Stimulated activated CD4-positive, alpha-beta T cell treated with anti-CD3 and anti-CD28 coated beads, Interleukin-12 subunit alpha, Interleukin-12 subunit beta, amount 100 ng/mL, for 24 hours (primary cell): ENCODE results near the gene RREB1.
"Not testable (repeated sequence)": the region's sequence is repeated elsewhere in the genome, so short reads cannot be mapped to it uniquely, and the experiment has no call there.

Experiments used
- DNase-seq, 2 experiments: peaks; one replicate each; pipeline ENCODE4 v3.0.0-alpha.2; 2020; ENCODE audit warnings: low read depth in 2 of 2

The RREB1 gene

DNA sequence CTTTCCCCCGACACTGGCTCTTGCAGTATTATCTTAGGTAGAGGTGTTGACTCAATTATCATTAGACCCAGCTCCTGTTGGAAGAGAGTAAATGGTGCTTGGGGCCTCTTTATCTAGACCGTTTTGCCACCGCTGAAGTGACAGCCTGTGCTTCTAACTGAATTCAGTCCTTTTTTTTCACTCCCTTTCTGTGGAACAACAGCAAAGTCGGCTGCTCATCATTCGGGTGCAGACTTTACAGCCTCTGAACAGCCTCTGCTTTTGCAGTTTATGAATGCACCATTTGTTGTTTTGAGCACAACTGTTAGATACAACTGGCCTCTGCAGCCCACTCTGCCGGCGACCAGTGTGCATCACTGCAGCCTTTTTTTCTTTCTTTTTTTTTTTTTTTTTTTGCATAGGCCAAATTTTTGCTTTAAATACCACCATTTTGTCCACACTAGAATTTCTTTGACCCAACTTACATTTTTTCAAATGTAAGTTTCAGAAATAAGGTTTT, 35.8 kb downstream of the RREB1 start:
- no peak for DNase-seq

DNA sequence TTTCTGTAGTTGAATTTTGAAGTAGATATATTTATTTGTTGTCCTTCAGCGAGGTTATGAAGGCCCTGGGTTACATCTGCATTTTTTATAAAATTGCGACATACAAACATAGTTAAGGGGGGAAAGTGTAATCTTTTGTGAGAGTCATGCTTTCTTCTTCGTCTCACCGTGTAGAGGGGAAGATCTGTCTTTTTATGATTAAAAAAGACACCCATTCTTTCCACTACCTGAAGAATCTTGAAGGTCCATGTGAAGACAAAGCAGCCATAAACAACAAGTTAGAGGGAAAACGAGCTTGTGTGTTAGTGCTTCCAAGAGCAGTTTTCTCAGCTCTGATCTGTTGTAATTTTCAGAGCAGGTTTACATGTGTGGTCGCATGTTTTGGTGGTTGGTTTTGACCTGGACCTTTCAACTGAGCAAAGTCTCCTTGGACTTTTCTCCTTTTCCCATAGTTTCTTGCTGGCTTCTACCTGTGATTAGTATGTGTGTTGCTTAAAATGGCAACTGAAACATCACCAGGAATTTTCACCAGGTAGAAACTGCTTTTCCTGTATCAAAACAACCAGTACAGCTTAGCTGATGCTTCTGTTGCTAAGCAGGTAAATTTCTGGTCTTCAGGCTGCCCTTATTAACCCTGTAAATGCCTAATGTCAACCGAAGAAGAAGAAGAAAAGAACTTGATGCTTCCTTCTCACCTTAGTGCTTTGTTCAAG, 37.3 kb downstream of the RREB1 start:
- no peak for DNase-seq

DNA sequence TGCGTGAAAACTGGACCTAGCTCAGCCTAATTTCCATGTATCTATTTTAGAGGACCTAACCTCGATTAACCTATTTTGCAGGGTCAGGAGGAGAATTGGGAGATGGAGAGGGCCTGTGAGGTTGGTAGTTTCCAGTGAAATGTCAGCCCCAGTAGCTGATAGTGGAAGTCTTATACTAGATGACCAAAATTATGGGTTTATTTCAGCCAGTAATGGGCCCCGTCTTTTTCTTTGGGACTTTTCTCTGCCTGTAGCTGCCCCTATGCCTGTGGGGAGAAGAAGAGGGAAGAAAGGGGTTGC, 37.8 kb downstream of the RREB1 start:
- no peak for DNase-seq

DNA sequence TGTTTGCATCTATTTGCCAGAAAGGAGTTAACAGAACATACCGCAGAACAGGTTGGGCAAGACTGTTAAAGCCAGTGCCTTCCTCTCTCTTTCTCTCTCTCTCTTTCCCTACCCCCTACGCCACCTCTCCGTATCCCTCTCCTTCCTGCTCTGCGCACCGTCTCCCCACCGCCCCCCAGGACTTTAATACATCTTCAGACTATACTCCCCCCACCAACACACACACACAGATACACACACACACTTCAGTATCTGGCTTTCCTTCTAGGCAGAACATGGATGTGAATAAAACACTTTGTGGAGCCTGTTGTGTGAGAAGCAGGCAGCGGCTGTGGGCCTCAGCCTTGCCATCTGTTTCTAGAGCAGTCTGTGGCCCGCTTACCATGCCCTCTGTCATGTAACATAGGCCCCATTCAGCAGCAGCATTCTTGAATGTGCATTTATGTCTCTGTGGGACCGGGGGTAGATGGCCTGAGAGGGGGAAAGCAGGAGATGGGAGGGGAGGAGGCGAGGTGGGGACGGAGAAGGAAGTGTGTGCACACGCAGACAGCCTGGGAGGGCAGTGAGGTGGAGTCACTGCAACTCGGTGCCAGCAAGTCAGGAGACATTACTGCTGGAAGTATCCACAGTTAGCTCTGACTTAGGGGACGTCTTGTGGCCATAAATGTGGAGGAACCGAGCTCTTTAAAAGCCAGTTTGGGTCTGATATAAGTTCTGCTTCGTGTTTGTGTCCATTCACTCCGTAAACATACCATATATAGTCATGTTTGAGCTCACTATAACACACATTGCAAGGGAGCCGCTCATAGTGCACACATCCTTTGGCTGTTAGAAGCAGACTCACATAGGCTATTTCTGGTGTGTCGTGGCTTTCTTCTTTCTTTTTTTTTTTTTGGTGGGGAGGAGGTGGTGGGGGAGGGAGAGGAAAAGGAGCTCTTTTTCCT, 38.4 kb downstream of the RREB1 start:
- no peak for DNase-seq

DNA sequence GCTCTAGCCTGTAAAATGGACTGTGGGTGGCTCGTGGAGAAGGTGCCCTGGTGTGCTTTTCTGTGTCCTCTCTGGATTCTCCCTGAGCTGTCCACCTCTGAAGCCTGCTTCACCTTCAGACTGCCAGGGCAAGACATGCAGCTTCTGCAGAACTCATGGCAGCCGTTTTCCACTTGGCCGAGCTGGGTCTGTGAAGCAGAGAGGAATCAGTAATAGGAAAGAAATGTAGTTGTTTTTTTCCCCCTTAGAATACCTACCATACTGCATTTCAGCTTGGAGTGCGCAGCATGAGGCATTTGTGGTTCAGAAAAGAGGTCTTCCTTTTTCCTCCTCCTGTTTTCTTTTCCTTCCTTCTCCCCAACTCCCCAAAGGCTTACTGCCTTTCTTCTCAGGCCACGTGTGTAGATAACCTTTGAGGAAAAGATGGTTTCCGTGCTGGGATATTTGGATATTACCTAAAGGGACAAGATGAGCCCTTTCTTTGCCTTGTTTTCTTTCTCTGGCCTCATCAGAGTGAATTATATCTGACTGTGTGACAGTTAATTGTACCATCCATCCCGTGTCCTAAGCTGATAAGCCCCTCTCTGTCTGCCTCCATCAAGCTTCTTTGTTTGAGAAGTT, 39.4 kb downstream of the RREB1 start:
- no peak for DNase-seq

DNA sequence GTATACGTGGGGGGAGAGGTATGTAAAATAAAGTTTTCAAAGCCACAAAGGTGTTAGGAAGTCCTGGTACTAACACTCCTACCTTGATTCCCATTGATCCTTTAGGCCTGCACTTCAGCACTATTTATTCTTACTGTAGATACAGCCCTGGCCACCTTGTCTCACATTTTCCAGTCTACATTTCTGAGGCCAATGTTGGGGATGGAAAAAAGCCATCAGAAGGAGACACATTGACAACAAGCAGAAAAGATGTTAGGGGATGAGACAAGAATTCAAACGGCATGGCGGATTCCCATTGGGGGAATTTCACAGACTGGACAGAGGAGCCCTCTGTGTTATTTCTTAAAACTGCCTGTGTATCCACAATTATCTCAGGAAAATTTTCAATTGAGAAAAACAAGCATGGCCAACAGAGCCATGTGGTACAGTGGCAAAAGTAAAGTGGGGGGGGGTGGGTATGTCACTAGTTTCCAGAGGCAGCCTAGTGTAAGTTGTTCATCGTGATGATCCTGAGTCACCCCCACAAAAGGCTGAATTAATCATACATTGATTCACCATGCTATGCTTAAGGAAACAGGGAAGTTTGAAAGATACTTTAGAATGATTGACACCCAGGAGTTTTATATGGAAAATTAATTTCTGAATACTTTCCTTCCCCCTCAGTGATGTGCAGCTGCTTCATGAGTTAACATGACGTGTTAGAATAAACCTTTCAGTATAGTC, 40.5 kb downstream of the RREB1 start:
- DNase-seq: no peak

DNA sequence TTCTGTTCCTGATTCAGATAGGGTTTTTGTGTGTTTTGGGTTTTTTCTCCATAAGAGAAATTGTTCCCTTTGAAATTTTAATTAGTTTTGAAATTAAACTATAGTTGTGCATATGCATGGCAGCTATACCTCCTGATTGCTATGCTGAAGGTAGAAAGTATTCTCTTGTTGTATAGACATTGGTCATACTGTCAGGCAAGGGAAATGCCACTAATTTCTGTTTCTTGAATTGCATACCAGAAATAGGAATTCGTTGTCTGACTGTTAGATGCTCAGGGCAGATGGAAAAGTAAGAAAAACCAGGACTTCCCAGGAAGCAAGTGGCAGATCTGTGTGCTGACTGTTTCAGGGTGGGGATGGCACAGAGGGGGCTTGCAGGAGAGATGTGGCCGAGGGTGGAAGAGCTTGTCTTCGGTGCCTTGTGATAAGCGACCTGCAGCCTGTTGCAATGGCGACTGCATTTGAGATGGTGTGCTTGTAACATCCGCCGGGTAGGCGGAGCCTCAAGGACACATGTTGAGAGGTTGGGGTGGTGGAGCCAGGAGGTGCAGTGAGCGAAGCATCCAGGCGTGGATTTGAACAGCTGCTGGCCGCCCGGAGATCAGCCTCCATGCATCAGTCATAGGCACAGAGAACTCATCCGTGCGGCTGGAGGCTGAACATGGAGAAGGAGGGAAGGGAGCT, 42.8 kb downstream of the RREB1 start:
- DNase-seq: no peak

DNA sequence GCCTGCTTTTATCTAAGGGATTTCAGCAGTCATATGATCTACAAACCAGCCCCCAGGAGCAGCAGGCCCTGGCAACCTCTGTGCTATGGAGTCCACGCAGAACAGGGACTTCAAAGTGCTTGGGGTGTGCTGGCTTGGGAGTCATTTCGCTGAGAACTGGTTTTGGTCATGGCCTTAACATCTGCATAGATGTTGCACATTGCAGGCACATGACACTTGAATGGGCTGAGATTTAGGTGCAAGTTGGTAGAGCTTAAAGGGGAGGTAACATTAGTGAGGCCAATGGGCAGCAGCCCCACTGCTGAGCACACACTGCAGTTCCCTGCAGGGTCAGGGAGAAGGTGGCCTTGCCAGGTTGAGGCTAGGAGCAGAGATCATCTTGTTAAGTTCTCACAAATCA, 43.6 kb downstream of the RREB1 start:
- no peak for DNase-seq

DNA sequence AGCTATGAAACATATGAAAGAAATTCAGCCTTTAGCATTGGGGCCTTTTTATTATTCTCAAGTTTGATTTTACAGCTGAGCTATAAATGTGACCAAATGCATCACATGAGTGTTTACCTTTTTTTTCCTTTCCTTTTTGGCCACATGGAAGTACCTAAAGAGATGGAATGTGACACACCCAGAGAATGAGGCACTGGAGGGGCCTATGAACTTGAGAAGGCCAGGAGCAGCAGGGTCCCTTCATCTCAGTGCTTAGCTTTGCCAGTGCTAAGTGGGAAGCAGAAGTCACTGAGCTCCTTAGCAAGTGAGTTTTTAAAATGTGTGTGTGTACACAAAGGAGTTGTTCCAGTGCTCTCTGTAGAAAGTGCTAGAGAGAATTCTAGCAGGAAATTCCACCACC, 44.7 kb downstream of the RREB1 start:
- no peak for DNase-seq

DNA sequence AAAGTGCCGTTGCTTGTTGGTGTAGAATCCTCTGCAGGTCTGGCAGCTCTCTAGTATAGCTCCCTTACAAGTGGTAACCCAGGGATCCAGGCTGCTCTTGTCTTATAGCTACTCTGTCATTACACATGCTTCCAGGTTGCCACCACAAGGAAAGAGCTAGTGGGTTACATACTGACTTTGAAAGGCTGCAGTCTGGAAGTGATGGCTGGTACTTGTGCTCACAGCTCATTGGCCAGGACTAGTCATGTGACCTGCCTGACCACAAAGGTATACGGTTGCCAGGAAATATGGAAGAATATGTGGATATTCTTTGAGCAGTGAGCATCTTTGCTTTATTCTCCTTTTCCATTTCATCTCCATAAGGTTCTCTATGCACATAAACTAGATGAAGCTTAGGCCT, 46.0 kb downstream of the RREB1 start:
- no peak for DNase-seq

DNA sequence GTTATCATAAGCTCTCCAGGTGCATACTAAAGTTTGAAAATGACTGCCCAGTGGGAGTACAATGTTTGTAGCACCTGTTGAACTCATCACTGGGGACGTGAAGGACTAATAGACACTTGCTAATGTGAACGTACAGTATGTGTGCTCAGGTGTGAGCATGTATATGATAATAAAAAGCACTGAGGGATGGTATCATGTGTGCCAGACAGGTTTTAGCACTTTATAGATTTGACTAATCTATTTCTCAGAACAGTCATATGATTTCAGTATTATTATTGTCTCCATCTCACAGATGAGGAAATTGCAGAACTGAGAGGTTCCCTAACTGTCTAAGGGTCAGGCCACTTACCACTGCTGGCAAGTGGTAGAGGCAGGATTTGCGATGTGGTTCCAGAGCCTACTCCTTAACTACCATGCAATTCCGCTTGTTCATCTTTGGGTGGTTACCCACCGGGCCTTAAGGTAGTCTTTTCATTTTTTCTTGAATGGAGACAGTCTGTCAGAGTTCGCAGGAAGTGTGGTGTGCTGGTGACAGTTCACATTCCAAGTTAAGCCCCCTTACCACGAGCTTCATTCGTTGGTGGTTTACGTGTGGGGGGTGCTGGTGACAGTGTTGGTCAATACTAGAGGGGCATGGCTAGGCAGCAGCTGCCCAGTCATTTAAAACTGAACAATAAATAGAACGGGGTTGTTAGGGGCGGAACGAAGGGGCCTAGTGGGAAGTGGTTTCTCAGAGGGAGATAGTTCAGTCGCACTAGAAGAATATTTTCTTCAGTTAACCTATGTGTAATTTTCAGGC, 46.8 kb downstream of the RREB1 start:
- no peak for DNase-seq

DNA sequence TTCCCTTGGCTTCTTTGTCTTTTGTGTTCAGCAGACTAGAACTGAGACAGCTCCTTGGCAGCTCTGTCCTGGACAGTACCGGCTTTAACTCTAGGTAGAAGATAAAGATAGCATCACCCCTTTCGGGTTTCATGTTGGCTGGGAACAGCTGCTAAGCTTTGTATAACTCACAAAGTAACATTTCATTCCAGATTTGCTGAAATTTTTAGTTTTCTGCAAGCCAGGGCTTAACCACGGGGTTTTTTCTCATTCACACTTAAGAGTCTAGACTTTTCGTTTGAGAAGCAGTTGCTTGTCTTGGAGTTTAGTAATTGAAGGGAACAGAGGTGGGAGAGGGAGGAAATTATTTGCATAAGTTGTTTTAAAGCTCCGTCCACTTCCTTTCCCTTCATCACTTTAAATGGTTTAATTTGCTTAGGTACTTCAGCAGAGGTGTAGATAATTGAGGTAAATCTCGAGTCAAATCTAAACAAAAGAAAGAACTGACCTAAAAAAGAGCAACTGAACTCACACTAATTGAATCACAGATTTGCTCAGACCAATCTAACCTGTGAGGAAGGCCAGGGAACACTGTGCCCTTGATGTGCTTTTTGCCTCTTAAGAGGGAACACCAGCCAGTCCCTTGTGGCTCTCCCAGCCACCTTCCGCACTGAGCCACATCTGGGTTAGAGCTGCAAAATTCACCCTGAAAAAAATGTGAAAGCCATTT, 48.3 kb downstream of the RREB1 start:
- DNase-seq: no peak

DNA sequence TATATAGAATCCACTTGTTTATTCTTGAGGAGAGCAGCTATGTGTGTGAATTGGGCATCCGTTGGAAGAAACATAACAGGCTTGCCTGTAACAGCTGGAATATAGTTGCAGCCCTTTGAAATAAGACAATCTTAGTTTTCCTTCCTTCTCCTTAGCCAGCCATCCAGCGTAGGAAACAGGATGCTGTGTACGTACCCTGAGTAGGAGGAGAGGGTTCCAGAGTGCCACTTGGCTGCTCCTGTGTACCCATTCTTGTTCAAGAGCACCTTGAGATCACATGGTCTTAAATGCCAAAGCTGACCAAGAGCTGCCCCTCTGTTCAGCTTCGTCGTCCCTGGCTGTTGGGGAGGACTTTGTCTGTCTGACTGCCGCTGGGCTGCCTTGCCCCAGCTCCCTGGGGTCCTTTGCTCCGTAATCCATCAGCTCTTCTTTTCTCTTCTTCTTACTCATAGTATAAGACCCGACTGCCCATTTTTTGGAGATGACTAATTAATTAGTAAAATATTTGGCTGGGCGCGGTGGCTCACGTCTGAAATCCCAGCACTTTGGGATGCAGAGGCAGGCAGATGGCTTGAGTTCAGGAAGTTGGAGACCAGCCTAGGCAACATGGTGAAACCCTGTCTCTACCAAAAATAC, 49.0 kb downstream of the RREB1 start:
- no peak for DNase-seq

DNA sequence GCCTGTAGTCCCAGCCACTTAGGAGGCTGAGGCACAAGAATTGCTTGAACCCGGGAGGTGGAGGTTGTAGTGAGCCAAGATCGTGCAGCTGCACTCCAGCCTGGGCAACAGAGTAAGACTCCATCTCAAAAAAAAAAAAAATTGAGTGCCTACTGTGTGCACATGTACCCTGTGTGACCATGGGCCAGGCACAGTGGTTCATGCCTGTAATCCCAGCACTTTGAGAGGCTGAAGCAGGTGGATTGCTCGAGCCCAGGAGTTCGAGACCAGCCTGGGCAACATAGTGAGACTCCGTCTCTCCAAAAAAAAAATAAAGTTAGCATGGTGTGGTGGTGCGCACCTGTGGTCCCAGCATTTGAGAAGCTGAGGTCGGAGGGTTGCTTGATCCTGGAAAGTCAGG, 49.5 kb downstream of the RREB1 start:
- not testable (repeated sequence) for DNase-seq

DNA sequence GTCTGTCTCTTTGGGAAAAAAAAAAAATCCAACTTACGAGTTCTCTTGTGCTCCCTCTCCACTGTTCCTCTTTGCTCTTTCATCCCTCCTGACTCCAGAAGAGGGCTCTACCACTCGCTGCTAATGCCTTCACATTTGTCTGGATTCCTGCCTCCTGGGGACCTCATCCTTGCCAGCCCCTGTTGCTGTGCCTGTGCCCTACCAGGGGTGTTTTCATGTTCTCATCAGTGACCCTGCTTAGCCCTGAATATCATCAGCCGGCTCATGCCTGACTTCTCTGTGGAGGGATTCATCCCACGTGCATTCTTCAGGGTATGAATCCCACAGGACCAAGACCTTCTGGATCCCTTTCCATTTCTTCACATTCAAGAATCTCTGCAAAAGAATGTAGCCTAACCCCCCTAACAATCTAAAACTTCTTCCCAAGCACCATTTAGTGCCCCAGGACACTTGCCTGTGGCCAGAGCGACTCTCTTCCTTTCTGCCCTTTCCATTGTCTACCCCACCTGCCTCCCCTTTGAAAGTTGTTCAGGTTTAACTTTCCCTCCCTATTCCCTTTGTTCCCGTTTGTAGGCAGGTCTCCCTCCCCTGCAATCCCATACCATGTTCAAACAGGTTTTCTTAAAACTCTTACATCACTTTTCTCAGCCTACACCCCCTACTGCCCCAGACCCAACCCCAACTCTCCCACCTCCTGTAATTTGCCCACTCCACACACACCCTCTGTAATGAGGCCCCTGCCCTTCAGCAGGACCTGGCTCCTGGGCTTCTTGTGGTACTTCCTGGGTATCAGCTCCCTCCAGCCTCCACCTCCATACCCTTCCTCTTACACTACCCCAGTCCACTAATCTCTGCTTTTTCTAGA, 50.2 kb downstream of the RREB1 start:
- no peak for DNase-seq

DNA sequence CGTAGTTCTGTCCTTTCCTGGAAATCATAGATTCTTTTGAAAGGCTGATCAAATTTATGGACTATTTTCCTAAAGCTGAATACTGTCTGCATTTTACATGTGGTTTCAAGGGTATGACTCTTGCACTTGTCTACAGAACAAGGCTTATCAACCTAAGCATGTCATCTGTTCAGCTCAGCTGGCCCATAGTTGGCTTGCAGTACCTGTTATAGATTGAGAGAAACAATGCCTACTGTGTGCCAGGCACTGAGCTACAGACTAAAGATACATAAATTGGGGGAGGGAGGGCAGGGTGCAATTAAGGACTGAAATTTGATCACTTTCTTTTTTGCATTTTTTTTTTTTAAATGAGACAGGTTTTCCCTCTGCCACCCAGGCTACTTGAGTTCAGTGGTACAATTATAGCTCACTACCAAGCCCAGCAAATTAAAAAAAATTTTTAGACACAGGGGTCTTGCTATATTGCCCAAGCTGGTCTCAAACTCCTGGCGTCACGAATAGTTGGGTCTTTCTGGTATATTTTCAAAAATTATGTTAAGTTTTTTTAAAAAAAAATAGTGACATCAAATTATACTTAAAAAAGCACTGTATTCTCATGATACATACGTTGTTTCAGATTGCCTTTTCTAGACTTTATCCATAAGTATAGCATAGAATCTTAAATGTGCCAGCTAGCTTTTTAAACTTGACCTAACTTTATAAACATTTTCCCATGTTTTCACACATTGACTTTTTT, 52.2 kb downstream of the RREB1 start:
- DNase-seq: no peak

DNA sequence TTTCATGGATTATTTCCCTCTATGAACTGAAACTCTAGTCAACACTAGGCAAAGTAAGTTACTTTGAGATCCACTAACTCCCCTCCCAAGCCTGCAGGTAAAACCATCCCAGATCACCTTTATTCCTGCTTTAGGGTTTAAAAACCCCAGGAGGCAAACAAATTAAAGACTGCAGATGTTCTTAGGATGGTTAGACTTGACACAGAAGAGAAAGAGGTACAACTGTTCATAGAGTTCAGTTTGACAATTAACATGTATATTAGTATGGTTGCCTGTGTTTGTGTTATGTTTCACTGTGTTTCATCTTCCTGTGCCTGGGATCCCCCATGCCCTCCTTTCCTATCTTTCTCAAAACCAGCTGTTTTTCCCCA, 53.5 kb downstream of the RREB1 start:
- DNase-seq: no peak

DNA sequence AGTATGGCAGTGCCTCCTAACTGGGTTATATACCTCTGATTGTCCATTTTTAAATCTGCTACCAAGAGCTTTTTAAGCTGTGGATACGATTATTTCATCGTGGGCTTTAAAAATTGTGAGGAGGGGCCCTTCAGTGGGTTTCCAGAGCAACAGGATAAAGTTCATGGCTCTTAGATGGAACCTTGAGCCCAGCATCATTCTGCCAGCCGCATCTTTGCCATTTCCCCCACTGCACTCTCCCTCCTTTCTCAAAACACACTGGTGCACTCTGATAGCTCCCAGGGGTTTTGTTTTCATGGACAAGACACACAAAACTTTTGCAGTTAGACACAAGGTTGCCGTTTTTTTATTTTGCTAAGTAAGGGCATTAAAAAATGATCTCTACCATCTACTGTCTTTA, 54.1 kb downstream of the RREB1 start:
- no peak for DNase-seq
